Sigmoid colon (tissue), 7 donors: ENCODE results near the gene ABI3BP. TPM values are rescaled to one million over a fixed set of nuclear protein-coding genes. Genes with fewer than 3 reads are reported as not detected.

Experiments
- DNase-seq: peaks from one replicate; pipeline ENCODE4 v3.0.0-alpha.2; 2019
- H3K27ac ChIP-seq, 4 donors: fragments of 200-600 bp; sonication (generic); one replicate each; pipeline ENCODE4 v1.5.1; 2016 to 2019; ENCODE audit warnings: mild to moderate bottlenecking in 1 of 4
- H3K27me3 ChIP-seq, 3 donors: fragments of 200-600 bp; sonication (generic); one replicate each; pipeline ENCODE4 v1.5.1; 2019; ENCODE audit warnings: mild to moderate bottlenecking in 1 of 3
- H3K36me3 ChIP-seq, 4 donors: fragments of 200-600 bp; sonication (generic); one replicate each; pipeline ENCODE4 v1.5.1; 2016 to 2019
- H3K4me1 ChIP-seq, 4 donors: fragments of 200-600 bp; sonication (generic); one replicate each; pipeline ENCODE4 v1.5.1; 2017 to 2019
- H3K4me3 ChIP-seq, 4 donors: fragments of 200-600 bp; sonication (generic); one replicate each; pipeline ENCODE4 v1.5.1; 2017 to 2019; ENCODE audit warnings: mild to moderate bottlenecking in 2 of 4, moderate library complexity in 1 of 4
- H3K9me3 ChIP-seq, 4 donors: fragments of 200-600 bp in 3 of 4; sonication (generic) in 3 of 4; one replicate each; pipeline versions ENCODE4 v1.5.1 to v1.6.1; 2013 to 2019
- EP300 ChIP-seq, 4 donors: sonication (generic); formaldehyde crosslinking; IDR thresholded peaks; one replicate each; pipeline ENCODE4 v1.6.1; 2017; ENCODE audit warnings: antibody characterized with exemption in 4 of 4
- POLR2A ChIP-seq, 2 donors: fragments of 450-650 bp; IDR thresholded peaks; one replicate each; pipeline ENCODE4 v1.6.1; 2016; ENCODE audit warnings: antibody characterized with exemption in 2 of 2, mild to moderate bottlenecking in 2 of 2, moderate library complexity in 2 of 2
- POLR2AphosphoS5 ChIP-seq, 4 donors: sonication (generic); formaldehyde crosslinking; IDR thresholded peaks; one replicate each; pipeline ENCODE4 v1.6.1; 2017; ENCODE audit warnings: antibody characterized with exemption in 4 of 4
- WGBS, 2 donors: extraction: QIAGEN DNeasy Blood & Tissue Kit; methylation state at CpG; one replicate each; pipeline ENCODE4 v1.1.7; 2013; 5-methylcytosine and 5-hydroxymethylcytosine counted together
- intact Hi-C: fragments of 100-400 bp; cut with DNase I; formaldehyde crosslinking; loops from one replicate; pipeline ENCODE4 v1.15.1; 2023
- polyA plus RNA-seq, 3 donors: library from polyadenylated mRNA; stranded (reverse); fragments of 200-250 nt; gene quantifications; one replicate each; pipeline ENCODE4 v1.2.3, GENCODE V29; 2013
- total RNA-seq, 4 donors: library from RNA; depleted of rRNA; stranded (reverse); fragments of >200 nt; gene quantifications; one replicate each; pipeline ENCODE4 v1.1.0, GENCODE V29; 2016
- TF ChIP-seq, protein P1 (sequence below), 4 experiments: fragments of 450-650 bp in 3 of 4; fragments of 200-600 bp in 1 of 4; IDR thresholded peaks; one replicate each; pipeline ENCODE4 v1.5.1; 2016 to 2019; ENCODE audit warnings: antibody characterized with exemption in 4 of 4, mild to moderate bottlenecking in 3 of 4, moderate library complexity in 2 of 4
- donor health status: healthy with polysubstance abuse.
- donor health status: Bipolar disorder and iron deficiency.
- donor health status: healthy.

ABI3BP gene, protein sequence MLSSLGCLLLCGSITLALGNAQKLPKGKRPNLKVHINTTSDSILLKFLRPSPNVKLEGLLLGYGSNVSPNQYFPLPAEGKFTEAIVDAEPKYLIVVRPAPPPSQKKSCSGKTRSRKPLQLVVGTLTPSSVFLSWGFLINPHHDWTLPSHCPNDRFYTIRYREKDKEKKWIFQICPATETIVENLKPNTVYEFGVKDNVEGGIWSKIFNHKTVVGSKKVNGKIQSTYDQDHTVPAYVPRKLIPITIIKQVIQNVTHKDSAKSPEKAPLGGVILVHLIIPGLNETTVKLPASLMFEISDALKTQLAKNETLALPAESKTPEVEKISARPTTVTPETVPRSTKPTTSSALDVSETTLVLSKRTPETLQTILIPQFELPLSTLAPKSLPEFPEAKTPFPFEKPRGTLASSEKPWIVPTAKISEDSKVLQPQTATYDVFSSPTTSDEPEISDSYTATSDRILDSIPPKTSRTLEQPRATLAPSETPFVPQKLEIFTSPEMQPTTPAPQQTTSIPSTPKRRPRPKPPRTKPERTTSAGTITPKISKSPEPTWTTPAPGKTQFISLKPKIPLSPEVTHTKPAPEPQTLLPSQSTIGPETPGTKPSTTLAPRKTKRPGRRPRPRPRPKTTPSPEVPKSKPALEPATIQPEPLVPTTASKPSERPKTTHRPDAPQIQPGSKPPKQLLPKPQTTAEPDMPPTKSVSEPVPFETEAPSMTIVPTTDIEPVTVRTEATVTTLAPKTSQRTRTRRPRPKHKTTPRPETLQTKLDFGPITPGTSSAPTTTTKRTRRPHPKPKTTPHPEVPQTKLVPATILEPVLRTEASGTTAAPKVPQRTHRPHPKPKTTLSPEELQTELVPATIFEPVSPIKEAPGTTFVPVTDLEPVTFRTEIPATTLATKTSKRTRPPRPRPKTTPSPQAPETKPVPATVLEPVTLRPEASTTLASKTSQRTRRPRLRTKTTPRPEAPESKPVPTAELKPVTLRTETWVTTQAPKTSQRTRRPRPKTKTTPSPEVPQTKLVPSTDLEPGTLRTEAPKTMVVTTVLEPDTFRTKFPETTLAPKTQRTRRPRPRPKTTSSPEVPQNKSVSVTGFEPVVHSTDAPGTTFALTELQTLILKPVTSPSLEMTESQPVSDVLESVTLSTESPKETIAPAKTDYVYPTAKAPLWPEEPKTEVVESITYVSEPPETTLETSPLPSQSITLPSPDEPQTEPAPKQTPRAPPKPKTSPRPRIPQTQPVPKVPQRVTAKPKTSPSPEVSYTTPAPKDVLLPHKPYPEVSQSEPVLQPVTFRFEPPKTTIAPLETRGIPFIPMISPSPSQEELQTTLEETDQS (N-terminal part only)
- 100 to 1,000 TPM in 1 of 4 donors, 10 to 100 TPM in 3; 30.4 to 177 (median 77.9) TPM for total RNA-seq
- polyA plus RNA-seq, result 10 to 100 TPM in 1 of 3 donors, 1 to 10 TPM in 2; 1.2 to 21.1 (median 4.8) TPM

DNA sequence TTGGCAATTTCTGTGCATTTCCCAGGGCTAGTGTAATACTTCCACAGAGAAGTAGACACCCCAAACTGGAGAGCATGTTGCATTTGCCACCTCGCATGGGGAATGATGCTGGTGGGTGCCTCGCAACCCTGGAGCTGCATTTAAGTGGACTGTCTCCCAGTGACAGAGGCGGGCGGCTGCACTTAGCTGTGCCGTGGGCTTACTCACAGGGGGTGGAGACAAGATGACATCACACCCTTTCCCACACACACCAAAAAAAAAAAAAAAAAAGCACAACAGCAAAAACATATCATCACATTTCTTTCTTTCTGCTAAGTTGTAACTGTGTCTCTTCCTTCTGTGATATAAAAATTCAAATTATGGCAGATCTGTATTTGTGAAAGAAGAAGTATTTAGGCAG lies at the start of gene ABI3BP:
Gene ABI3BP (minus strand): TSS at position 113 of the 400 bp plus-strand sequence. CDS start 37 bp downstream, at position 76.
- TF ChIP-seq, protein P1, sequence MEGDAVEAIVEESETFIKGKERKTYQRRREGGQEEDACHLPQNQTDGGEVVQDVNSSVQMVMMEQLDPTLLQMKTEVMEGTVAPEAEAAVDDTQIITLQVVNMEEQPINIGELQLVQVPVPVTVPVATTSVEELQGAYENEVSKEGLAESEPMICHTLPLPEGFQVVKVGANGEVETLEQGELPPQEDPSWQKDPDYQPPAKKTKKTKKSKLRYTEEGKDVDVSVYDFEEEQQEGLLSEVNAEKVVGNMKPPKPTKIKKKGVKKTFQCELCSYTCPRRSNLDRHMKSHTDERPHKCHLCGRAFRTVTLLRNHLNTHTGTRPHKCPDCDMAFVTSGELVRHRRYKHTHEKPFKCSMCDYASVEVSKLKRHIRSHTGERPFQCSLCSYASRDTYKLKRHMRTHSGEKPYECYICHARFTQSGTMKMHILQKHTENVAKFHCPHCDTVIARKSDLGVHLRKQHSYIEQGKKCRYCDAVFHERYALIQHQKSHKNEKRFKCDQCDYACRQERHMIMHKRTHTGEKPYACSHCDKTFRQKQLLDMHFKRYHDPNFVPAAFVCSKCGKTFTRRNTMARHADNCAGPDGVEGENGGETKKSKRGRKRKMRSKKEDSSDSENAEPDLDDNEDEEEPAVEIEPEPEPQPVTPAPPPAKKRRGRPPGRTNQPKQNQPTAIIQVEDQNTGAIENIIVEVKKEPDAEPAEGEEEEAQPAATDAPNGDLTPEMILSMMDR (IDR thresholded peaks at IDR 0.05), result no peak
- TF ChIP-seq POLR2A (IDR thresholded peaks at IDR 0.05) (peak; percentile 38 to 47), EP300 (IDR thresholded peaks at IDR 0.05) (no peak), POLR2AphosphoS5 (IDR thresholded peaks at IDR 0.05) (peak; percentile 81 to 95 (median 92))
- DNase-seq, result peak; percentile 93
- H3K36me3 ChIP-seq, result no peaks in the 10 kb centered on the region
- intact Hi-C loops, result loop anchor here (5.0 to 10.0 kb wide), 2 partner anchors 79 to 201 kb away; no protein-coding TSS in a partner anchor
- no peaks in the 10 kb centered on the region for H3K9me3 ChIP-seq
- H3K27ac ChIP-seq, result peak within 1 kb of the TSS; percentile 75 to 80 (median 78)
- H3K27me3 ChIP-seq, result no peaks in the 10 kb centered on the region
- WGBS, 2 donors, result 5 to 37% methylated on average over 5 of the region's 5 CpGs
- peak within 1 kb of the TSS; percentile 38 to 51 (median 43) for H3K4me3 ChIP-seq
- H3K4me1 ChIP-seq, result peaks cover 0 to 40% (median 32%) of the 10 kb centered on the region in 4 donors

DNA sequence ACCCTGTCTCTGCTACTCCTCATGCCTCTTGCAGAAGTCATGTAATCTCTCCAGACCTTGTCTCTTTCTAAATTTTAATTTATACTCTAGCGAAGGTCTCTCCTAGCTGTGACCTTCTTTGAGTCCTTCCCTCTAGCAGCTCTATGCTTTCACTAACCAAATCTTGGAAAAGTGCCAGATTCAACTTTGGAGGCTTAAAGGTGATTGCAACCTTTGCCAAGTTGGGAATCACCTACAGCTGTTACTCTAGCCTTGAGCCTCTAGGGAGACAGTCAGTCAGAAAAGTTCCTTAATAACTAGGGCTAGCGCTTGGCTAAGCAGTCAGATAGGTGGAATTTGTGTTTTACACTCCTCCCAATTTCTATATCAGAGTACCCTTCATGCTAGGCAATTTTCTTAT lies 46.1 kb upstream of the ABI3BP start:
- no peak for TF ChIP-seq POLR2A (IDR thresholded peaks at IDR 0.05)
- TF ChIP-seq POLR2AphosphoS5 (IDR thresholded peaks at IDR 0.05), result no peak
- TF ChIP-seq EP300 (IDR thresholded peaks at IDR 0.05), result no peak
- TF ChIP-seq, protein P1 (IDR thresholded peaks at IDR 0.05), result no peak
- intact Hi-C loops, result no loop called here
- H3K4me3 ChIP-seq, result no peak overlapping the region
- H3K36me3 ChIP-seq, result no peaks in the 10 kb centered on the region
- H3K27ac ChIP-seq, result no peak overlapping the region
- H3K9me3 ChIP-seq, result no peaks in the 10 kb centered on the region
- H3K27me3 ChIP-seq, result no peaks in the 10 kb centered on the region
- DNase-seq, result no peak
- H3K4me1 ChIP-seq, result peaks cover 0 to 13% (median 5%) of the 10 kb centered on the region in 4 donors
- WGBS, 2 donors, result 53 to 86% methylated on average over 2 of the region's 2 CpGs

DNA sequence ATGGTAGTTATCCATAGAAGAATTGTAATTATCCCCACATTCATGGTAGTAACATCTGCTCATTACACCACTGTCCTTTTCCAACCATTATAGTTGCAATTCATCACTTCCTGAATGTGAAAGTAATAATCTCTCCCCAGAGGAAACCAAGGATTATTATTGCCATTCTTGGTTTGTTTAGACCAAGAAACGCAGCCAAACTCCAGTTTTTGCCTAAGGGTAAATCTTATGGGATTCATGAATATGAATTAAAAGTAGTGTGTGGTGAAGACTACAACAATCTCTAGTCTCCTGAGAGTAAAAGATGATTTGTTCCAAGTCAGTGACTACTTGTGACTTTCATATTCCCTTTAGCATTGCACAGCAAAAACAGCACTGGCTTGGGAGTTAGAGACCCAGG lies 45.7 kb upstream of the ABI3BP start:
- Histone ChIP-seq H3K9me3 (no peaks in the 10 kb centered on the region), H3K36me3 (no peaks in the 10 kb centered on the region), H3K4me3 (no peak overlapping the region), H3K4me1 (peaks cover 0 to 13% (median 5%) of the 10 kb centered on the region in 4 donors), H3K27me3 (no peaks in the 10 kb centered on the region), H3K27ac (no peak overlapping the region)
- TF ChIP-seq EP300 (IDR thresholded peaks at IDR 0.05) (no peak), POLR2A (IDR thresholded peaks at IDR 0.05) (no peak), POLR2AphosphoS5 (IDR thresholded peaks at IDR 0.05) (no peak)
- TF ChIP-seq, protein P1 (IDR thresholded peaks at IDR 0.05), result no peak
- WGBS, 2 donors, result 59 to 68% methylated on average over 1 of the region's 1 CpG
- intact Hi-C loops, result no loop called here
- DNase-seq, result no peak

DNA sequence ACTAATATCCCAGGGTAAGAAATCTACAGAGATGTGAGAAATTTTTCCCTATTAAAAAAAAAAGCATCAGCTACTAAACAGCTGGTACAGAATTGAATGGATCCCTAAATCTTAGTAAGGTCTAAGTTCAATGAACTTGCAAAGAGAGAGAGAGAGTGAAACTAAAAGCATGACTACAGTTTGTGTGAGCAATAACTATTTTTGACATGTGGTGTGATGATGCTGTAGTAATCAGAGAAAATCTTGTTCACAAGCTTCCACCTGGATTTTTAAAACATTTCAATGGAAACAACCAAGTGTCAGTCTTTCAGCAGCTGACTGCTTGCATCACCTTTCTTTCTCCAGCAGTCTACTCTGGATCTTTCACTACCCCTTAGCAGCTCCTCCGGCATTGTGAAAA lies 45.2 kb upstream of the ABI3BP start:
- 97 to 99% methylated on average over 1 of the region's 1 CpG for WGBS, 2 donors
- intact Hi-C loops, result no loop called here
- Histone ChIP-seq H3K9me3 (no peaks in the 10 kb centered on the region), H3K4me1 (peaks cover 0 to 13% (median 5%) of the 10 kb centered on the region in 4 donors), H3K36me3 (no peaks in the 10 kb centered on the region), H3K27me3 (no peaks in the 10 kb centered on the region), H3K4me3 (no peak overlapping the region), H3K27ac (no peak overlapping the region)
- no peak for DNase-seq
- TF ChIP-seq POLR2AphosphoS5 (IDR thresholded peaks at IDR 0.05), result no peak
- TF ChIP-seq, protein P1 (IDR thresholded peaks at IDR 0.05), result no peak
- no peak for TF ChIP-seq EP300 (IDR thresholded peaks at IDR 0.05)
- no peak for TF ChIP-seq POLR2A (IDR thresholded peaks at IDR 0.05)
